DND-41 (cell line): ENCODE data around the gene TIE1.

Experiments
- ATAC-seq: fragments of 200-7000 bp; cut with Tn5 transposase; 3 replicates; pipeline ENCODE4 v1.9.1; 2021; ENCODE audit warnings: low read depth; ENCODE audit not compliant: insufficient read depth
- DNase-seq: peaks from one replicate; pipeline ENCODE4 v3.0.0-alpha.2; 2020
- H2AFZ ChIP-seq: 2 replicates; pipeline ENCODE4 v1.6.0; 2012; ENCODE audit warnings: low read depth, low read length
- H3K27ac ChIP-seq: 2 replicates; pipeline ENCODE4 v1.5.1; 2012; ENCODE audit warnings: low read length, inconsistent platforms
- H3K27me3 ChIP-seq: fragments of 200-600 bp; sonication (generic); 2 replicates; pipeline ENCODE4 v1.6.0; 2012; ENCODE audit warnings: low read length, mild to moderate bottlenecking, inconsistent platforms; ENCODE audit not compliant: insufficient read depth, poor library complexity
- H3K36me3 ChIP-seq: 2 replicates; pipeline ENCODE4 v1.5.1; 2012; ENCODE audit warnings: low read length, inconsistent platforms; ENCODE audit not compliant: insufficient read depth
- H3K4me1 ChIP-seq: 2 replicates; pipeline ENCODE4 v1.5.1; 2012; ENCODE audit warnings: mild to moderate bottlenecking, low read length; ENCODE audit not compliant: insufficient read depth
- H3K4me2 ChIP-seq: 2 replicates; pipeline ENCODE4 v1.6.0; 2012; ENCODE audit warnings: mild to moderate bottlenecking, moderate library complexity, low read length, inconsistent platforms; ENCODE audit not compliant: insufficient read depth
- H3K4me3 ChIP-seq, 2 experiments: fragments of 200-600 bp in 1 of 2; shearing (Covaris generic) in 1 of 2; 2 replicates each; pipeline ENCODE4 v1.5.1; 2012 to 2016; ENCODE audit warnings: inconsistent platforms in 2 of 2, low read length in 2 of 2, mild to moderate bottlenecking in 2 of 2, low read depth in 1 of 2, moderate library complexity in 1 of 2
- H3K79me2 ChIP-seq: 2 replicates; pipeline ENCODE4 v1.6.0; 2012; ENCODE audit warnings: low read length, inconsistent platforms; ENCODE audit not compliant: insufficient read depth
- H3K9ac ChIP-seq: 2 replicates; pipeline ENCODE4 v1.6.0; 2012; ENCODE audit warnings: low read depth, mild to moderate bottlenecking, inconsistent platforms, low read length, moderate library complexity
- H3K9me3 ChIP-seq: 2 replicates; pipeline ENCODE4 v1.5.1; 2012; ENCODE audit warnings: low read length, moderate library complexity, mild to moderate bottlenecking, inconsistent platforms; ENCODE audit not compliant: insufficient read depth, severe bottlenecking
- H4K20me1 ChIP-seq: 2 replicates; pipeline ENCODE4 v1.6.0; 2012; ENCODE audit warnings: low read length; ENCODE audit not compliant: insufficient read depth
- EZH2 ChIP-seq: IDR thresholded peaks from 3 replicates; pipeline ENCODE4 v1.6.1; 2012; ENCODE audit warnings: borderline replicate concordance, low read depth, mild to moderate bottlenecking, moderate library complexity, low read length, inconsistent platforms; ENCODE audit not compliant: severe bottlenecking
- TF ChIP-seq, protein P1 (sequence below): IDR thresholded peaks from 2 replicates; pipeline ENCODE4 v1.5.1; 2012; ENCODE audit warnings: borderline replicate concordance, low read length, moderate library complexity, mild to moderate bottlenecking; ENCODE audit not compliant: poor library complexity, severe bottlenecking; ENCODE audit errors: extremely low read depth

TIE1 gene

DNA sequence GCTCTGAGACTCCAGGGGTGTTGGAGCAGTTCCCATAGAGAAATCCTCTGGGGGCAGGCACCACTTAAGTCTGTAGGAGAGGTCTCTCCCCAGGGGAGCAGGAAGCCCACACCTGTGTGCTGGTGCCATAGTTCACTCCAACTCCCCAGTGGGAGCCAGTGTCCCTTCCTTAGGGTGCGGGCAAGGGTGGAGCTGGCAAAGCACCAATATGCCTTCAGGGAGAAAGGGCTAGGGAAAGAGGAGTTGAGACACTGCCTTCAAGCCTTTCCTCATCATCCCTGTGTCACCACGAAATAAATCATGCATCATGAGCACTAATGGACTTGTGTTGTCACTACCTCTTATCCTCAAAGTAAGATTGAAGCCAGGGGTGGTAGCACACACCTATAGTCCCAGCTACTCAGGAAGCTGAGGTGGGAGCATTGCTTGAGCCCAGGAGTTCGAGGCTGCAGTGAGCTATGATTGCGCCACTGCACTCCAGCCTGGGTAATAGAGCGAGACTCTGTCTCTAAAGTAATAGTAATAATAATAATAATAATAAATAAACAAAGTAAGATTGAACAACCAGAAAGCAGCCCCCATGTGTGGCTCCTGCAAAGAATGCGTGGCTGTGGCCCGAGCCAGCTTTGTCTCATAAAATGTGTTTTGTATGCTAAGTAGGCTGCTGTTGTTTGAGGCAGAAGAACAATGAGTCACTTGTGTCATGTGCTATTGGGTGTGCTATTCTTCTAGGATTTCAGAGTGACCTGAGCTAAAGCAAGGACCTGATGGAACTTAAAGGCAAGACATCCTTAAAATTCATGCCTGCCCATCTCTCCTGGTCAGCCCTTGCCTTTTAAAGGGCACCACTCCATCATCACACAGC is 6.7 kb upstream of the TIE1 start:
- no peaks in the 10 kb centered on the region for H3K4me1 ChIP-seq
- no peaks in the 10 kb centered on the region for H3K27me3 ChIP-seq
- H3K4me3 ChIP-seq, result no peak overlapping the region
- no peaks in the 10 kb centered on the region for H3K36me3 ChIP-seq
- no peak overlapping the region for H2AFZ ChIP-seq
- H3K79me2 ChIP-seq, result no peaks in the 10 kb centered on the region
- ATAC-seq, result no peak
- 0 out of 2 replicates have a peak, but pooled peaks cover 2% of the 10 kb centered on the region for H4K20me1 ChIP-seq
- TF ChIP-seq, protein P1, sequence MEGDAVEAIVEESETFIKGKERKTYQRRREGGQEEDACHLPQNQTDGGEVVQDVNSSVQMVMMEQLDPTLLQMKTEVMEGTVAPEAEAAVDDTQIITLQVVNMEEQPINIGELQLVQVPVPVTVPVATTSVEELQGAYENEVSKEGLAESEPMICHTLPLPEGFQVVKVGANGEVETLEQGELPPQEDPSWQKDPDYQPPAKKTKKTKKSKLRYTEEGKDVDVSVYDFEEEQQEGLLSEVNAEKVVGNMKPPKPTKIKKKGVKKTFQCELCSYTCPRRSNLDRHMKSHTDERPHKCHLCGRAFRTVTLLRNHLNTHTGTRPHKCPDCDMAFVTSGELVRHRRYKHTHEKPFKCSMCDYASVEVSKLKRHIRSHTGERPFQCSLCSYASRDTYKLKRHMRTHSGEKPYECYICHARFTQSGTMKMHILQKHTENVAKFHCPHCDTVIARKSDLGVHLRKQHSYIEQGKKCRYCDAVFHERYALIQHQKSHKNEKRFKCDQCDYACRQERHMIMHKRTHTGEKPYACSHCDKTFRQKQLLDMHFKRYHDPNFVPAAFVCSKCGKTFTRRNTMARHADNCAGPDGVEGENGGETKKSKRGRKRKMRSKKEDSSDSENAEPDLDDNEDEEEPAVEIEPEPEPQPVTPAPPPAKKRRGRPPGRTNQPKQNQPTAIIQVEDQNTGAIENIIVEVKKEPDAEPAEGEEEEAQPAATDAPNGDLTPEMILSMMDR, result no peak
- no peak for TF ChIP-seq EZH2
- DNase-seq, result no peak
- no peaks in the 10 kb centered on the region for H3K9me3 ChIP-seq
- no peak overlapping the region for H3K4me2 ChIP-seq
- no peak overlapping the region for H3K9ac ChIP-seq
- no peak overlapping the region for H3K27ac ChIP-seq

DNA sequence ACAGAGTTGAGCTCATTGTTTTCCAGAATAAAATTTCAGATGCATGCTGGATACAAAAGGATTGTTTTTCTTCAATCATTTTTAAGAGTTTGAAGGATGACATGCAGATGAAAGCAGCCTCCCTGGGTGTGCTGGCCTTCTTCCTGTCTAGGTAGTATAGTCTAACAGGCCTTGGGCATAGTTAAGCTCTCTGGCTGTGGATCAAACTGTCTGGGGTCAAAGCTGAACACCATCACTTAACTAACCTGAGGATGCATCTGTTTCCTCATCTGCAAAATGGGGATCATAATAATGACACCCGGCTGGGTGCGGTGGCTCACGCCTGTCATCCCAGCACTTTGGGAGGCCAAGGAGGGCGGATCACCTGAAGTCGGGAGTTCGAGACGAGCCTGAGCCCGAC is 6.0 kb upstream of the TIE1 start:
- Histone ChIP-seq H3K27me3 (peaks cover 3% of the 10 kb centered on the region), H3K4me2 (no peak overlapping the region), H3K9ac (no peak overlapping the region), H2AFZ (no peak overlapping the region), H3K9me3 (no peaks in the 10 kb centered on the region), H3K79me2 (no peaks in the 10 kb centered on the region), H3K27ac (no peak overlapping the region), H3K4me3 (no peak overlapping the region), H3K36me3 (no peaks in the 10 kb centered on the region), H4K20me1 (0 out of 2 replicates have a peak, but pooled peaks cover 2% of the 10 kb centered on the region), H3K4me1 (no peaks in the 10 kb centered on the region)
- DNase-seq (no peak), ATAC-seq (no peak)
- TF ChIP-seq EZH2, result no peak
- TF ChIP-seq, protein P1, result no peak

DNA sequence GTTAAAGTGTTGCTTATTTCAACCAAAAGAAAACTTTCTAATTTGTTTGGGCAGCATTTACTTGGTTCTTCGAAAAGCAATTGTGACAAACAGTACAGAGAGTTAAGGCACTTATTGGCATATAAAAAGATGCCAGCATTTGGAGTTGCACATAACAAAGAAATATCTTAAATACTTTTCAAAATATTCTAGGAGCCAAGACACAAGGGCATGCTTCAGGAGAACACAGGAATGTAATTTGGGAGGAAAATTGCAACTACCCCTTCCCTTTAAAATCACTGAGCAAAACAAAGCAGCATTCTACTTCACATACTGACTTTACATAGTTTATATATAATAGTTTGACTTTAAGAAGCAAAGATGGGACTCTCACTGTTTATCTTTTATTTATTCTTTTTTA is 4.6 kb upstream of the TIE1 start:
- Histone ChIP-seq H3K4me1 (no peaks in the 10 kb centered on the region), H3K9me3 (no peaks in the 10 kb centered on the region), H3K36me3 (no peaks in the 10 kb centered on the region), H4K20me1 (no peaks in the 10 kb centered on the region), H3K79me2 (no peaks in the 10 kb centered on the region), H3K27me3 (peaks cover 3% of the 10 kb centered on the region), H3K27ac (no peak overlapping the region), H3K4me2 (no peak overlapping the region), H3K9ac (no peak overlapping the region), H2AFZ (no peak overlapping the region), H3K4me3 (no peak overlapping the region)
- TF ChIP-seq EZH2, result no peak
- TF ChIP-seq, protein P1, result no peak
- DNase-seq, result no peak
- no peak for ATAC-seq
